ENCODE results near the gene TMEM41B.
A peak's percentile ranks its signal among the peaks of the same experiment; 100 is the strongest.

Gene TMEM41B

DNA sequence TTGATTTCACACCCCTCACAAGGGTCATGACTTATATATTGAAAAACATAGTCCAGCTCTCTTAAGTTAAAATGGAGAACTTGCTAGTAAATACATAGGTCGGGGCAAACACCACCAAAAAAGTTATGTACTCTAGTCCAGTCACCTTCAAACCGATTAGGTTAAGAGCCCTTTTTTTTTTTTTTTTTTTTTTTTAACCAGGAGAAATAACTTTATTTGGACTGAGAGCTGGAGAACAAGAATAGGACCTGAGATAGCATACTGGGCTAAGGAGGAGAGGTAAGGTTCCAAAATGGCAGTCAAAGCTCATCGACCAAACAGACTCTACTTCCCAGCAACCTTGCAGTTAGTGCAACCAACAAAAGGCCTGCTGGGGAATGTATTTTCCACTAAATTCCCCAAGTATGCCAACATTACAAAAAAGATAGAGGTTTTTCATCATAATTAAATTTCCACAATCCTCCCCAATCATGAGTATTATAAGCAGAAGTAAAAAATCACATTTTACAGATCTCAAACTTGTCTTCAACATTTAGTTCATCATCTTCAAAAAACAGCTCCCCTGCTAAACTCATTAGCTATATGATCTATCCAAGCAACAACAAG lies 3.8 kb downstream of the TMEM41B start:
- DNase-seq (ENCODE audit: low read depth, low spot score), result no peak

DNA sequence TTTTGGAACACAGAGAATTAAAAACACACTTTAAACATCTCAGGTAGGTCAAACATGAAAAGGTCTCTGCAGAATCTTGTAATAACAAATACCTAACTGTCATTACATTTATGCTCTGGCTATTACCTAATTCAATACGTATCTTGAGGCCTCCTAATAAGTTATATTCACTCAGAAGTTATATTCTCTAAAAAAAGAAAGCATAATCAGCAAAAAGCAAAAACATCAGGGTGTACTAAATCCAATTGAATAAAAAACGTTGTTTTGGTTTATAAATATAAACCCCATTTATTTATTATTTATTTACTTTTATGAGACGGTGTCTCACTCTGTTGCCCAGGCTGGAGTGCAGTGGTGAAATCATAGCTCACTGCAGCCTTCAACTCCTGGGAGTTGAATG lies 10.2 kb downstream of the TMEM41B start:
- no peak for DNase-seq (ENCODE audit: low read depth, low spot score)

DNA sequence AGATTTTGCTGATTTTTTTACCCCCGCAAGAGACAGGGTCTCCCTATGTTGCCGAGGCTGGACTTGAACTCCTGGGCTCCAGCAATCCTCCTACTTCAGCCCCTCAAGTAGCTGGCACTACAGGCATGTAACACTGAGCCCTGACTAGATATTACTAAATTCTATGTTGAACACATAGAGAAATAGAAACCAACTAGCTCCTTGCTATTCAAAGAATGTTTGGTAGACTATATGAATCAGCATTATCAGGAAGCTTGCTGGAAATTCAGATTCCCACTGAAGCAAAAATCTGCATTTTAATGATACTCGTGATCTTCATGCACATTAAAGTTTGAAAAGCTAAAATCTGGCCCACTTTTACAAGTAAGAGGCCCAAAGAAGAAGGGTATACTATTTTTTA lies 11.9 kb downstream of the TMEM41B start:
- no peak for DNase-seq (ENCODE audit: low read depth, low spot score)

DNA sequence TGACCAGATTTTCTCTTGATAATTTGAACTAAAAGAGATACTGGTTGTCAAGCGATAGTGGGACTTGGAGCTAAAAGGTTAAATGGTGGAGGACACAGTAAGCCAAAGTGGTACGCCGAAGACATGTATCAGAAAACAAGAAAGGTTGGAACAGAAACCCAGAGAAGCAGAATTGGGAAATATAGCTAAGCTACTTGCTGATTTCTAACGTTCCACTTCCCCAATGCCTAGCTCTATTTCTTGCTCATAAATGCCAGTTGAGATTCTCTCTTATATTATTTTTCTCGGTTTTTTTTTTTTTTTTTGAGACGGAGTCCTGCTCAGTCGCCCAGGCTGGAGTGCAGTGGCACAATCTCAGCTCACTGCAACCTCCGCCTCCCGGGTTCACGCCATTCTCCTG lies 12.7 kb downstream of the TMEM41B start:
- DNase-seq (ENCODE audit: low read depth, low spot score), result no peak

DNA sequence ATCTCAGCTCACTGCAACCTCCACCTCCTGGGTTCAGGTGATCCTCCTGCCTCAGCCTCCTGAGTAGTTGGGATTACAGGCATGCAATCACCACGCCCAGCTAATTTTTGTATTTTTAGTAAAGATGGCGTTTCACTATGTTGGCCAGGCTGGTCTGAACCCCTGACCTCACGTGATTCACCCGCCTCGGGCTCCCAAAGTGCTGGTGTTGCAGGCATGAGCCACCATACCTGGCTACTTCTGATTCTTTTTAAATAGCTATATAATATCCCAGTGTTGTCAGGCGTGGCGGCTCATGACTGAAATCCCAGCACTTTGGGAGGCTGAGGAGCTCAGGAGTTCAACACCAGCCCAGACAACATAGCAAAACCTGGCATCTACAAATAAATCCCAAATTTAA lies 20.7 kb downstream of the TMEM41B start:
- no peak for DNase-seq (ENCODE audit: low read depth, low spot score)

DNA sequence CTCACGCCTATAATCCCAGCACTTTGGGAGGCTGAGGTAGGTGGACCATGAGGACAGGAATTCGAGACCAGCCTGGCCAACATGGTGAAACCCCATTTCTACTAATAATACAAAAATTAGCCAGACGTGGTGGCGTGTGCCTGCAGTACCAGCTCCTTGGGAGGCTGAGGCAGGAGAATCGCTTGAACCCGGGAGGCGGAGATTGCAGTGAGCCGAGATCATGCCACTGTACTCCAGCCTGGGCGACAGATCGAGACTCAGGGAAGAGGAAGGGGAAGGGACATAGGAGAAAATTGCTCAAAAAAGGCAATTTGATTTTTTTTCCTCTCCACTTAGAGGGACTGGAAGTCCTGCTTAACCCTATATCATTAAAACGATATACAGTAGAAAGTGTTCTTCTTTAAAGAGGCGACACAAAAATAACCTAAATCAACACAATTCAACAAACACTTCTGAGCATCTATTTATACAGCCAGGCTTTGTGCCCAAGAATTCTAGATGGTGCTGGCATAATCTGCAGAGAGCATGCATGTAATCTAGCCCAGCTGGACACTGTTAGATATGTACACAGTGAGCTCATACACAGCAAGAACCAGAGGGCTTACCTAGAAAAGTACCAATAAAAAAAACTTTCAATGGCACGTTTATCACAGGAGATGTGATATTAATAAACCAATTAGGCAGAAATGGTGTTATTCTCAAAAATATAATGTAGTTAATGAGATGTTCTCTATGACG lies 28.4 kb downstream of the TMEM41B start:
- no peak for DNase-seq (ENCODE audit: low read depth, low spot score)

DNA sequence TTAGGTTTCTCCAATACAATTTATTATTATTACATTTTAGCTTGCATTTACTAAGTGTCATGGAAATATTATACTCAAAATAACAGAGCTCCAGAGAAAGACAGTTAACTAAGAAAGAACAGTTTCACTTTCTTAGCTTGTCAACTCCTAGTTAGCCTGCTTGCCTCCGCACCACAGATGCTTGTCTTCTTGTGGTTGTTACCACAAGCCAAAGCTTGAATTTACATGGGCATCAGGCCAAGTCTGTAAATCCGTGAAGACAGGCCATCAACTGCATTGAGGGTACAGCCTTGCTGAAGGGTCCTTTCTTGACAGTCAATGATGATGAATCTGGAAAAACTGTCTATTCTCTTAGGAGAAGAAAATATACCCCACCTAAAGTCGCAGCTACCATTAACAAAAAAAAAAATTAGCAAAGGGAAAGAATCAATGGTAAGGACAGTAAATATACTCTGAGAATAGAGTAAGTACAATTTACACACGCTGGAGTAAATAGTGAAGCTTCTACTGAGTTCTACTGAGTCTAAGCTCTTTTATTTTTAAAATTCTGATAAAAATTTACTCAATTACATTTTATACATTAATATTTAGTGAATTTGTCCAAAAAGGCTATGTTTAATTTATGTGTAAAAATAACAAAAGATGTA lies 33.6 kb downstream of the TMEM41B start:
- peak; percentile 51 for DNase-seq (ENCODE audit: low read depth, low spot score)

DNA sequence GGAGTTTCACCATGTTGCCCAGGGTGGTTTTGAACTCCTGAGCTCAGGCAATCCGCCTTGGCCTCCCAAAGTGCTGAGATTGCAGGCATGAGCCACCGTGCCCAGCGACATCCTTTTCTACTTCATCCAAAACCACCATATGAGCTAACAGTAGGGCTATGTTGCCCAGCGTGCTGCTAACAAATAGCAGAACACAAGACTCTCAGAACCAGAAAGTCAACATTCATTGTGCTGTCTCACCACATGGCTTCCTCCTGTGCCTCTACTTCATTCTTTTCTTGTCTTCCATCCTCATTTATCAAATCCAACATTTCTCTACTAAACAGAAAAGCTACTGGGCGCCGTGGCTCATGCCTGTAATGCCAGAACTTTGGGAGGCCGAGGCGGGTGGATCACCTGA lies 37.2 kb downstream of the TMEM41B start:
- no peak for DNase-seq (ENCODE audit: low read depth, low spot score)

DNA sequence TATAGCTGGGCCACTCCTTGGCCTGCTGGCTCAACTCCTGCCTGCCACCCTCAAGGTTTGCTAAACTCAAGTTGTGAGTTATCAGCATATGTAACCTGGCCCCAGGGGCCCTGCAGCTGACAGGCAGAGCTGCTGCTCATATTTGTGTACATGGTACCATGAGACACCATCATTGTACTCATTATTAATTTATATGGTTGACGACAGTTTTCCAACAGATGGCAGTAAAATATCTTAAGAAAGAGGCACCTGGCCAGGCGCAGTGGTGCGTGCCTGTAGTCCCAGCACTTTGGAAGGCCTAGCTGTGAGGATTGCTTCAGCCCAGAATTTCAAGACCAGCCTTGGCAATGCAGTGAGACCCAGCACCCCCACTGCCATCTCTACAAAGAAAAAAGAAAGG lies 37.8 kb downstream of the TMEM41B start:
- no peak for DNase-seq (ENCODE audit: low read depth, low spot score)

DNA sequence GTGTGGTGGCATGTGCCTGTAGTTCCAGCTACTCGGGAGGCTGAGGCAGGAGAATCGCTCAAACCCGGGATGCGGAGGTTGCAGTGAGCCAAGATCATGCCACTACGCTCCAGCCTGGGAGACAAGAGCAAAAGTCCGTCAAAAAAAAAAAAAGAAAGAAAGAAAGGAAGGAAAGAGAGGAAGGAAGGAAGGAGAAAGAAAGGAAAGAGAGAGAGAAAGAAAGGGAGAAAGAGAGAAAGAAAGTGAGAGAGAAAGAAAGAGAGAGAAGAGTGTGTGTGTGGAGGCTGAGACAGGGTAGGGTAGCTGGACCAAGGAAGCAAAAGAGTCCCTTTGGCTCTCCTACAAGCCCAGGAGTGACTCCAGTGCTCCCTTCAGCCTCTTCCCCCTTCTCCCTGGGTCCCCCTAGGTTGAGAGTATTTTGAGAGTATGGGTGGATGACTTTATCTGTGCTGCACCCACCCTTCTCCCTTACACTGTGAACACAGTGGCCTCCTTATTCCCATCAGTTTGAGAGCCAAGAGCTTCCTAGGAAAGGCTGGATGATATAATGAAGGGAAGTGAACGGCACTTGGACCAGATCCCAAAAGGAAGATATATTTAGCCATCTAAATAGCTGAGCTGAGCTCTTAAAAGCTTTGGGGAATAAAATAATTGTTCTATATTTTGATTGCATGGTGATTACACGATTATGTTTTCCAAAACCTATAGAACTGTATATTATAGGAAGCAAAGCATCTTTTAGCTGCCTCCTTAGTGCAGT lies 39.7 kb downstream of the TMEM41B start:
- no peak for DNase-seq (ENCODE audit: low read depth, low spot score)

DNA sequence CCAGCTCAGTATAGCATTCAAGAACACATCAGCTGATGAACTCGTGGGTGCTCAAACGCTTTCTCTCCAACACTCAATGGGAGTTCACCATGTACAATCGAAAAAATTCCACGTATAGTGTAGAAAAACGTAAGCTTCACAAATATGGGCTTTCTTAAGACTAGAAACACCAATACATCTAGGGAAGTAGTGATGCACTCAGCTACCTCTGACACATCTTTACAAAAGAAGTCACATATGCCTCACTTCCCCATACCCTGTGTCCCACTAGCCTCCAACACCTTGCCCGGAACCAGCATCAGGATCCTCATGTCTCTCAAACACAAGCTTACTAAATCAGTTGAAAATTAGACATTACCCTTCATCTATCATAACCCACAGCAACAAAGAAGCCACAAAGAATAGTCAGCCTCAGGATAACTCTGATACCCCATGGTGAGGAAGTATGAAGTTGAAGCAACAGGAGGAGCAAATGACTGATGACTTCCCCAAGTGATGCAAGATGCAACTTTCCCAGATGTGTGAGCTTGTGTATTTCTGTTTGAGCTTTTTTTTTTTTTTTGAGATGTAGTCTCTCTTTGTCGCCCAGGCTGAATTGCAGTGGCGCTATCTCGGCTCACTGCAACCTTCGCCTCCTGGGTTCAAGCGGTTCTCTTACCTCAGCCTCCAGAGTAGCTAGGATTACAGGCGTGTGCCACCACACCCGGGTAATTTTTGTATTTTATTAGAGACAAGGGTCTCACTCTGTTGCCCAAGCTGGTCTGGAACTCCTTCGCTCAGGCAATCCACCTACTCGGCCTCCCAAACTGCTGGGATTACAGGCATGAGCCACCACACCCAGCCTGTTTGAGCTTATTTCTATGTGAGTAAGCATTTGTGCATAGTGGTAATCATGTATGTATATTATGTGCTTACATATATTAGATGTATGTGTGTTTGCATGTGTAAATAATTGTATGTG lies 40.7 kb downstream of the TMEM41B start:
- no peak for DNase-seq (ENCODE audit: low read depth, low spot score)

DNA sequence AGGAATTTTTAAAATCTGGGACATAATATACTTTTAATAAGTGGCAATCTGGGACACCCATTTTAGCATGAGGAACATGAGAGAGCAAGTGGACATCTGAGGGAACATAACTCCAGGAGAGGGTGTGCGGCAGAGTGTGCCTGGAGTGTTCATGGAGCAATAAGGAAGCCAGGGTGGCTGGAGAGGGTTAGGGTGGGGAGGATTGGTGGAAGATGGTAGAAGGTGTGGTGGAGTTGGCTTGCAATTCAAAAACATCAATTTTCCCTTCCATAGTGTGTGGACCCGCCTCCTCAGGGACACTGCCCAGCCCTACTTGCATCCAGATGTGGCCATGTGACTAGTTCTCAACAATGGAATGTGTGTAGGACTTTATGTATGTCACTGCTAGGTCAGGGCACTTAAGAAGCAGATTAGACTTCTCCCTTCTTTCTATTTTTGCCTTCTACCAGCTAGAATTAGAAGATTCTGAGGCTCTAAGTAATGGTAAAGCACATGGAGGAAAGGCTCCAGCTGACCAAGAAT lies 44.8 kb downstream of the TMEM41B start:
- no peak for DNase-seq (ENCODE audit: low read depth, low spot score)

DNA sequence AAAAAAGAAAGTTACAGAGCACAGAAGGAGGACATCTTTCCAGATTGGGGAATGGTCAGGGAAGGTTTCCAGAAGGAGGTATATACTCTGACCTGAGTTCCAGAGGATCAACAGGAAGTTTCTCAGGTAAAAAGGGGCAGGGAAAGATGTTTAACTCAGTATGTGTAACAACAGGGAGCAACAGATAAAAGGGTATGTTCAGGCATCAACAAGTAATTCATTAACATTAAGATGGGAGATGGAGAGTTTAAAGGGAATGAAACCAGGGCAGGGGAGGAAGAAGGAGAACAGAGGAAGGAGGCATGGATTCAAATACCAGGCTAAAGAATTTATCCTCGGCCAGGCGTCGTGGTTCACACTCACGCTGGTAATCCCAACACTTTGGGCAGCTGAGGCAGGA lies 46.7 kb downstream of the TMEM41B start:
- no peak for DNase-seq (ENCODE audit: low read depth, low spot score)

DNA sequence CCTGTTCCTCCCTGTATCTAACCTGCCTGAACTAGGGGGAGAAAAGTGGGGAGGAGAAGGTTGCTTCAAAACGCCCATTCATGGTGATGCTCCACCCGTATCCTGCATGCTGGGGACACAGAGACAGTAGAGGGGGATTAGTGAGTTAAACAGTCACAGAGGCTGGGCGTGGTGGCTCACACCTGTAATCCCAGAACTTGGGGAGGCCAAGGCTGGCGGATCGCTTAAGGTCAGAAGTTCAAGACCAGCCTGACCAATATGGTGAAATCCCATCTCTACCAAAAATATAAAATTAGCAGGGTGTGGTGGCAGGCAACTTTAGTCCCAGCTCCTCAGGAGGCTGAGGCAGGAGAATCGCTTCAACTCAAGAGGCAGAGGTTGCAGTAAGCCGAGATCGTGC lies 47.5 kb downstream of the TMEM41B start:
- no peak for DNase-seq (ENCODE audit: low read depth, low spot score)

DNA sequence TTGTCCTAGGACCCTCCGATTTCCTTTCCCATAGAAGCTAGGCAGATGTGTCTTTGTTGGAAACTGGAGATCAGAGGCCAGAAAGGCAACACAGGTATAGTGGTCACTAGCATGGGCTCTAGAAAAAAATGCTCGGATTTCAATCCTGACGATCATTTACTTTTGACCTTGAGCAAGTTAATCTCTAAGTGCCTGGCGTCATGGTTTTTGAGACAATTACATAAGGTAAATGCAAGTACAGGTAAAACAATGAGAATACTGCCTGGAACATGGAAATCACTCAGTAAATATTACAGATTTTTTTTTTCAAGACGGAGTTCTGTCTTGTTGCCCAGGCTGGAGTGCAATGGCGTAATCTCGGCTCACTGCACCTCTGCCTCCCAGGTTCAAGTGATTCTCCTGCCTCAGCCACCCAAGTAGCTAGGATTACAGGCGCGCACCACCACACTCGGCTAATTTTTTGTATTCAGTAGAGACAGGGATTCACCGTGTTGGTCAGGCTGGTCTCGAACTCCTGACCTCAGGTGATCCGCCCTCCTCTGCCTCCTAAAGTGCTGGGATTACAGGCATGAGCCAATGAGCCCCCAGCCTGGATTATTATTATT lies 48.2 kb downstream of the TMEM41B start:
- no peak for DNase-seq (ENCODE audit: low read depth, low spot score)

DNA sequence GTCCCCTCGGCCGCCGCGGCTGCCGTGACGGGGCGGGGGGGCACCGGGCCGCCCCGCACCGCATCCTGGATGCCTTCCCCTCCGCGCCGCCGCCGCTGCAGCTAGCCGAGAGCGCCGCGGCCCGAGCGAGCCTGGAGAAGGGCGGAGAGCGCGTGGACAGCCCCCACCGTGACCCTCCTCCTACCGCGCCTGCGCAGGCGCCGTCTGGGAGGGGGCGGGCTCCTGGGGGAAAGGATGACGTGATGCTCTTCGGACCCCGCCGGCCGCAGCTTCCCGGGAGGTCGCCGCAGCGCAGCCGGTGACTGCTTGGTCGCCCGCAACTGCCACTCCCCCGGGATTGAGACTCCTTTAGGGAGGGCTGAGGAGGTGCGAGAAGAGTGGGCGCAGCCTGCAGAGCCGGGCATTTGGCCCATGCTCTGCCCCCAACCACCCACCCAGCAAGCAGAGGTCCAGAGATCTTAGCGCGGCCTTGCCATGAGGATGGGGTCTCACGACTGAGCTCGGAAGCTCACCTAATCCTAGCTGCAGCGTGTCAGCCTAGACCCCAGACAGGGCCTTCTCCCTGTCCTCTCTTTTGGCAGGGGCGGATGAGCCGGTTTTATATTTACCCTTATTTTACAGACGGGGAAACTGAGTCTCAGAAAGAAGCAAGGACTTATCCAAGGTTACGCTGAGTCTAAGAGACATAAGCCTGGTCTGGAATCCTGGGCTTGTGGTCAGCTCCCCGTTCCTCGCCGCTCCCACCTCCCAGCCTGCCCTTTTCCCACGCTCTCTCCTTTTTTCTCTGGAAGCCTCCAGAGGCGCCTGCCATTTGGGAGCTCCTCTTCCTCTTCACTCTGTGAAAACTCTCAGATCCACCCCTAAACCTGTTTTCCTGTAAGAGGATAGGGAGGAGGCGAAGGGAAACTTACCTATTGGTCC lies 48.9 kb downstream of the TMEM41B start, which contains the start of gene DENND5A:
Gene DENND5A (minus strand): TSS at position 140 of the 921 bp plus-strand sequence. CDS start 281 bp downstream, outside the sequence.
- DNase-seq (ENCODE audit: low read depth, low spot score), result no peak

DNA sequence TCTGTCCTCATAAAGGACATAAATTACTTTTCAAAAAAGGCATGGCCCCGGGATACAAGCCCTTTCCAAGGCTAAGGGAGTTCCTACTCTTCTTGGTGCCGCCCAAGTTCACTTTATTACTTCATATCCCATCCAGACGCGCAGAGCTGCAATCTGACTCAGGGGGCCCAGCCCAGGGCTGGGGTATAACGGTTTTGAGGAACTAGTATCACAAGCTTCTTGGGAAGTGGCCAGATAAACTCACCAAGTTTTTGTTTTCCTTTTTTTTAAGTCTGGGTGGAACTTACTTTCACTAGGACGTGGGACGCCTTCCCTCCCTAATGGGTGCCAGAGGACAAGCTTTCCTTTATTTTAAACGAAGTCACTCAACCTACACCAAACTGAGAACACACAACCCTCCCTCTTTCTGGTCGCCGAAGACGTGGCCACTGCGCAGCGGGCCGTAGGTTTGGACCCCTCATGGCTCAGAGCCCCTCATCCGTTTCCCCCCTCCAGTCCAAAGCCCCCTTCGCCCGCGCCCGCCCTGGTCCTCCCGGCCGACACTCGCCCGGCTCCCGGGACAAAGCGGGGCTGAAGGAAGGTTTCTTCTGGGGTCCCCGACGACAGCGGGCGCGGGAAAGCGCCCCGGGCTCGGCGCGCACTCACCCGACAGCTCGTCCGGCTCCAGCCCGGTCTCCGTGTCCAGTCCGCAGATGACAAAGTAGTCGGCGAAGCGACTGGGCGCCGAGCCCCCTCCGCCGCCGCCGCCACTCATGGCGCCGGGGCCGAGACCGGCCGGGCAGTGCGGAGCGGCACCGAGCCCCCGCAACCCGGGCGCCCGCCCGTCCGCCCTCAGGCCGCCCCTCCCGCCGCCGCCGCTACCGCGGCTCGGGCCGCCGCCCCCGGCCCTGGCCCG lies 49.8 kb downstream of the TMEM41B start:
- peak; percentile 26 for DNase-seq (ENCODE audit: low read depth, low spot score)

DNA sequence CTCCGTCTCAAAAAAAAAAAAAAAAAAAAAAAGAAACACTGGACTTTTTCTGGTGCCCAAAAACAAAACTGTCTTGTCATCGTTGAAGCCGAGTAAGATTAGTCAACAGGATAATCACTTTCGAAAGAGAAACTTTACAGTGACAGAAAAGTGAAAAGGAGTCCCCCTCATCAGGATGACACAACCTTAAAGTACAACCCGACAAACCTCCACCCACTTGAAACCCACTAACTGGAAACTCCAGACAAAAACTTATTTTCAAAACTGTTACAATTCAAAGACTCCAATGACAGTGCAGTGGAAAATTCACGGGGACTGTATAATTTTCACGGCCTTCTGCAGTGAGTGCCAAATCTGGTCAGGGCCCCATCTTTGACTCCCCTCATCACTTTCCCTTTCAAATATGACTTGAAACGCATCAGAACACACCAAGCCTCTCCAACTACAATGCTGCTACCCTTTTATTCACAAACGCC lies 50.5 kb downstream of the TMEM41B start:
- no peak for DNase-seq (ENCODE audit: low read depth, low spot score)

Measured in brain pericyte (primary cell).